Aorta (tissue), 5 donors: ENCODE data around the gene KATNIP. TPM values are rescaled to one million over a fixed set of nuclear protein-coding genes. Genes with fewer than 3 reads are reported as not detected.

Source experiments
- ATAC-seq: fragments of 200-7000 bp; cut with Tn5 transposase; one replicate; pipeline ENCODE4 v1.9.1; 2022; ENCODE audit warnings: moderate library complexity; ENCODE audit not compliant: low FRiP score
- DNase-seq, 2 donors: peaks; one replicate each; pipeline ENCODE4 v3.0.0-alpha.2; 2020
- H3K27ac ChIP-seq, 2 donors: one replicate each; pipeline ENCODE4 v1.5.1; 2013; ENCODE audit warnings: low read length in 2 of 2, mild to moderate bottlenecking in 2 of 2, moderate library complexity in 2 of 2, control low read depth in 1 of 2, inconsistent platforms in 1 of 2, low read depth in 1 of 2
- H3K27me3 ChIP-seq, 2 donors: one replicate each; pipeline ENCODE4 v1.6.1; 2013; ENCODE audit warnings: control low read depth in 1 of 2, low read length in 1 of 2, mild to moderate bottlenecking in 1 of 2, moderate library complexity in 1 of 2; ENCODE audit not compliant: insufficient read depth in 2 of 2, control insufficient read depth in 1 of 2
- H3K36me3 ChIP-seq, 2 donors: one replicate each; pipeline ENCODE4 v1.6.1; 2013; ENCODE audit warnings: control low read depth in 1 of 2, low read length in 1 of 2, mild to moderate bottlenecking in 1 of 2; ENCODE audit not compliant: insufficient read depth in 2 of 2, control insufficient read depth in 1 of 2
- H3K4me1 ChIP-seq, 2 donors: one replicate each; pipeline ENCODE4 v1.6.1; 2013; ENCODE audit warnings: low read length in 2 of 2, control low read depth in 1 of 2, mild to moderate bottlenecking in 1 of 2, moderate library complexity in 1 of 2; ENCODE audit not compliant: insufficient read depth in 2 of 2, control insufficient read depth in 1 of 2
- H3K4me3 ChIP-seq, 2 donors: one replicate each; pipeline ENCODE4 v1.5.1; 2013; ENCODE audit warnings: low read length in 2 of 2, control low read depth in 1 of 2, mild to moderate bottlenecking in 1 of 2
- H3K9me3 ChIP-seq: one replicate; pipeline ENCODE4 v1.6.1; 2013; ENCODE audit warnings: mild to moderate bottlenecking, low read length; ENCODE audit not compliant: control insufficient read depth
- WGBS, 2 donors: extraction: QIAGEN DNeasy Blood & Tissue Kit; methylation state at CpG; one replicate each; pipeline ENCODE4 v1.1.7; 2013; 5-methylcytosine and 5-hydroxymethylcytosine counted together
- intact Hi-C, 2 donors: fragments of 100-400 bp; cut with DNase I; formaldehyde crosslinking; loops; one replicate each; pipeline versions ENCODE4 v1.14.2 to v1.15.0; 2022
- polyA plus RNA-seq, 2 donors: library from polyadenylated mRNA; stranded (reverse); fragments of 200-250 nt; gene quantifications; one replicate each; pipeline ENCODE4 v1.2.3, GENCODE V29; 2013
- total RNA-seq, 2 donors: library from RNA; stranded (reverse); fragmentation: NEBNext Ultra II Directional; extraction: Animal tissue kit (Norgen Biotek cat#: 25700); gene quantifications; one replicate each; pipeline ENCODE4 v1.2.1, GENCODE V29; 2021
- donor health status: healthy with polysubstance abuse.
- donor health status: Bipolar disorder and iron deficiency.
- donor health status: DM: no; HTN: no; CAD: no.
- donor health status: DM: no; HTN: no; CAD: no.
- donor health status: DM: yes; HTN: yes; CAD: no.

The KATNIP gene
- total and polyA plus RNA-seq, 4 donors: 0.88 to 29.4 (median 14.2) TPM

- no peak overlapping the region for H3K27ac ChIP-seq
- no peak overlapping the region for H3K4me3 ChIP-seq
- intact Hi-C loops: no loop called here
- H3K36me3 ChIP-seq: peaks cover 5 to 8% of the 10 kb centered on the region in 2 donors
- H3K9me3 ChIP-seq: no peaks in the 10 kb centered on the region
- no peak for DNase-seq
- WGBS, 2 donors: 94 to 98% methylated on average over 2 of the region's 2 CpGs
- no peaks in the 10 kb centered on the region for H3K27me3 ChIP-seq
- ATAC-seq: no peak
- H3K4me1 ChIP-seq: peaks cover 0 to 3% of the 10 kb centered on the region in 2 donors
Measured at GRCh38 chr16:27547851-27548250, 2.1 kb upstream of the KATNIP start.

GRCh38 chr16:27549464-27549745, 539 bp upstream of the KATNIP start:
- H3K36me3 ChIP-seq: peaks cover 2 to 5% of the 10 kb centered on the region in 2 donors
- intact Hi-C loops: no loop called here
- ATAC-seq: peak; percentile 82

GRCh38 chr16:27550582-27550920, 607 bp downstream of the KATNIP start:
- WGBS, 2 donors: 37 to 39% methylated on average over 4 of the region's 4 CpGs
- Histone ChIP-seq H3K9me3 (no peaks in the 10 kb centered on the region), H3K4me3 (peak overlapping the region; percentile 58 to 75), H3K27ac (peak overlapping the region in 1 of 2 donors; percentile 65), H3K4me1 (peaks cover 0 to 3% of the 10 kb centered on the region in 2 donors), H3K36me3 (no peaks in the 10 kb centered on the region), H3K27me3 (no peaks in the 10 kb centered on the region)
- DNase-seq (no peak), ATAC-seq (no peak)
- intact Hi-C loops: no loop called here

More at GRCh38 chr16:27549464-27549745, 539 bp upstream of the KATNIP start:
- H3K27me3 ChIP-seq: no peaks in the 10 kb centered on the region
- H3K9me3 ChIP-seq: no peaks in the 10 kb centered on the region
- no peak for DNase-seq
- peak overlapping the region; percentile 93 to 95 for H3K4me3 ChIP-seq
- WGBS, 2 donors: 0% methylated on average over 20 to 21 of the region's 21 CpGs
- peak overlapping the region in 1 of 2 donors; percentile 59 for H3K27ac ChIP-seq
- peaks cover 0 to 3% of the 10 kb centered on the region in 2 donors for H3K4me1 ChIP-seq

GRCh38 chr16:27551036-27551435, 1.1 kb downstream of the KATNIP start:
- no peak for DNase-seq
- no peak overlapping the region for H3K27ac ChIP-seq
- no peak for ATAC-seq
- no peak overlapping the region for H3K4me3 ChIP-seq
- 2 to 6% methylated on average over 1 of the region's 1 CpG for WGBS, 2 donors
- H3K4me1 ChIP-seq: peaks cover 0 to 3% of the 10 kb centered on the region in 2 donors
- intact Hi-C loops: no loop called here
- H3K9me3 ChIP-seq: no peaks in the 10 kb centered on the region
- no peaks in the 10 kb centered on the region for H3K36me3 ChIP-seq
- no peaks in the 10 kb centered on the region for H3K27me3 ChIP-seq

GRCh38 chr16:27556471-27556870, 6.5 kb downstream of the KATNIP start:
- no peaks in the 10 kb centered on the region for H3K27me3 ChIP-seq
- no peaks in the 10 kb centered on the region for H3K4me1 ChIP-seq
- H3K27ac ChIP-seq: no peak overlapping the region
- ATAC-seq (no peak), DNase-seq (no peak)
- no peaks in the 10 kb centered on the region for H3K36me3 ChIP-seq
- intact Hi-C loops: no loop called here
- H3K9me3 ChIP-seq: no peaks in the 10 kb centered on the region
- no peak overlapping the region for H3K4me3 ChIP-seq
- 96 to 97% methylated on average over 1 of the region's 1 CpG for WGBS, 2 donors

- Histone ChIP-seq H3K27me3 (no peaks in the 10 kb centered on the region), H3K4me3 (no peak overlapping the region), H3K27ac (no peak overlapping the region), H3K9me3 (no peaks in the 10 kb centered on the region), H3K4me1 (no peaks in the 10 kb centered on the region), H3K36me3 (no peaks in the 10 kb centered on the region)
- 80 to 86% methylated on average over 3 of the region's 3 CpGs for WGBS, 2 donors
- DNase-seq (no peak), ATAC-seq (no peak)
- intact Hi-C loops: no loop called here
Measured at GRCh38 chr16:27558434-27558833, 8.5 kb downstream of the KATNIP start.

GRCh38 chr16:27558932-27559331, 9.0 kb downstream of the KATNIP start:
- H3K27ac ChIP-seq: no peak overlapping the region
- H3K27me3 ChIP-seq: no peaks in the 10 kb centered on the region
- intact Hi-C loops: no loop called here
- DNase-seq (no peak), ATAC-seq (no peak)
- no peaks in the 10 kb centered on the region for H3K9me3 ChIP-seq
- H3K4me3 ChIP-seq: no peak overlapping the region
- 82% methylated on average over 1 of the region's 1 CpG for WGBS, 2 donors
- H3K36me3 ChIP-seq: no peaks in the 10 kb centered on the region
- no peaks in the 10 kb centered on the region for H3K4me1 ChIP-seq

GRCh38 chr16:27561216-27561615, 11.3 kb downstream of the KATNIP start:
- intact Hi-C loops: no loop called here
- Histone ChIP-seq H3K4me1 (no peaks in the 10 kb centered on the region), H3K9me3 (no peaks in the 10 kb centered on the region), H3K4me3 (no peak overlapping the region), H3K36me3 (no peaks in the 10 kb centered on the region), H3K27ac (no peak overlapping the region), H3K27me3 (no peaks in the 10 kb centered on the region)
- no peak for ATAC-seq
- 95 to 98% methylated on average over 8 of the region's 8 CpGs for WGBS, 2 donors
- no peak for DNase-seq

- intact Hi-C loops: no loop called here
- no peaks in the 10 kb centered on the region for H3K36me3 ChIP-seq
- ATAC-seq (no peak), DNase-seq (no peak)
- H3K9me3 ChIP-seq: no peaks in the 10 kb centered on the region
- no peak overlapping the region for H3K27ac ChIP-seq
- H3K4me1 ChIP-seq: no peaks in the 10 kb centered on the region
- H3K4me3 ChIP-seq: no peak overlapping the region
- H3K27me3 ChIP-seq: no peaks in the 10 kb centered on the region
- WGBS, 2 donors: 93 to 98% methylated on average over 5 of the region's 5 CpGs
Measured at GRCh38 chr16:27564224-27564623, 14.3 kb downstream of the KATNIP start.
